Neural cell (in vitro differentiated cells): ENCODE data around the gene PLXNA4.

Experiments
- EP300 ChIP-seq: fragments of 450-650 bp; conservative IDR thresholded peaks from 2 replicates; pipeline ENCODE4 v1.6.1; 2014; ENCODE audit warnings: antibody characterized with exemption, mild to moderate bottlenecking, moderate library complexity; ENCODE audit not compliant: poor library complexity, severe bottlenecking
- EZH2 ChIP-seq: fragments of 200-600, 300-800 bp; shearing (Covaris generic), sonication (generic); IDR thresholded peaks from 2 replicates; pipeline ENCODE4 v1.6.1; 2014; ENCODE audit warnings: antibody characterized with exemption, low read length, borderline replicate concordance, mild to moderate bottlenecking; ENCODE audit not compliant: insufficient read depth, poor library complexity, severe bottlenecking
- REST ChIP-seq: IDR thresholded peaks from 2 replicates; pipeline ENCODE4 v1.6.1; 2012; ENCODE audit warnings: borderline replicate concordance
- TF ChIP-seq, protein P1 (sequence below): fragments of 450-650 bp; IDR thresholded peaks from 2 replicates; pipeline ENCODE4 v1.5.1; 2014; ENCODE audit warnings: antibody characterized with exemption, mild to moderate bottlenecking, moderate library complexity; ENCODE audit not compliant: poor library complexity, severe bottlenecking

DNA sequence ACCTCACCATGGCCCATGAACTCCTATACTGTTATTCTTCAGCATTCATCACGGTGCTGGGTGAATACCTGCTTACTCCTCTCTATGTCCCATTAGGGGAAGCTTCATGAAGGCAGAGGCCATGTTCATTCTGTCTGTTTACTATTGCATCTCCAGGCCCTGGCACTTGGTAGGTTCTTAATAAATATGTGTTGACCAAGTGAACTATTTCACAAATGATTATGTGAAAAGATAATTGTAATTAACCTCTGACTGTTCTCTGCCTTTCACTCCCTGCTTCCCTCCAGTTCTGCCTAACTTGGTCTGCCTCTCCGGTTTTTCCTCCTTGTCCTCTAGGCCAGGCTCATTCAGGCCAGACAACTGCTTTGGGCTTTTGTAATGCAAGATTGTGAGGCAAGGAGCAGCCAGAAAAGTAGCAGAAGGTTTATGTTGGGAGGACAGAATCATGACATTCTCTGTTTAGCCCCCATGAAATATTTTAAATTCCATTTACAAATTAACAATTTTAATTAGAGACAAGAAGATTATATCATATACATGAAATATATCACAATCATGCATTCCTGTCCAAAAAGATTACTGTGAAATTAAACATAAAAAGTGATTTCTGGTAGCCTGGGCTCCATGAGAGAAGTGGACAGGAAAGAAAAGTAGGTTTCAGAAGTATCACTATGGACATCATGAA is 42.1 kb upstream of the PLXNA4 start:
- TF ChIP-seq, protein P1, sequence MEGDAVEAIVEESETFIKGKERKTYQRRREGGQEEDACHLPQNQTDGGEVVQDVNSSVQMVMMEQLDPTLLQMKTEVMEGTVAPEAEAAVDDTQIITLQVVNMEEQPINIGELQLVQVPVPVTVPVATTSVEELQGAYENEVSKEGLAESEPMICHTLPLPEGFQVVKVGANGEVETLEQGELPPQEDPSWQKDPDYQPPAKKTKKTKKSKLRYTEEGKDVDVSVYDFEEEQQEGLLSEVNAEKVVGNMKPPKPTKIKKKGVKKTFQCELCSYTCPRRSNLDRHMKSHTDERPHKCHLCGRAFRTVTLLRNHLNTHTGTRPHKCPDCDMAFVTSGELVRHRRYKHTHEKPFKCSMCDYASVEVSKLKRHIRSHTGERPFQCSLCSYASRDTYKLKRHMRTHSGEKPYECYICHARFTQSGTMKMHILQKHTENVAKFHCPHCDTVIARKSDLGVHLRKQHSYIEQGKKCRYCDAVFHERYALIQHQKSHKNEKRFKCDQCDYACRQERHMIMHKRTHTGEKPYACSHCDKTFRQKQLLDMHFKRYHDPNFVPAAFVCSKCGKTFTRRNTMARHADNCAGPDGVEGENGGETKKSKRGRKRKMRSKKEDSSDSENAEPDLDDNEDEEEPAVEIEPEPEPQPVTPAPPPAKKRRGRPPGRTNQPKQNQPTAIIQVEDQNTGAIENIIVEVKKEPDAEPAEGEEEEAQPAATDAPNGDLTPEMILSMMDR, result no peak
- TF ChIP-seq REST (no peak), EP300 (no peak), EZH2 (no peak)
